ENCODE data around the gene PLD1. TPM values are rescaled to one million over a fixed set of nuclear protein-coding genes. Genes with fewer than 3 reads are reported as not detected.
"Not testable (repeated sequence)": the region's sequence is repeated elsewhere in the genome, so short reads cannot be mapped to it uniquely, and the experiment has no call there.

PLD1 gene
- total RNA-seq, 1 donor from 2014 or later, result 43.7 TPM

DNA sequence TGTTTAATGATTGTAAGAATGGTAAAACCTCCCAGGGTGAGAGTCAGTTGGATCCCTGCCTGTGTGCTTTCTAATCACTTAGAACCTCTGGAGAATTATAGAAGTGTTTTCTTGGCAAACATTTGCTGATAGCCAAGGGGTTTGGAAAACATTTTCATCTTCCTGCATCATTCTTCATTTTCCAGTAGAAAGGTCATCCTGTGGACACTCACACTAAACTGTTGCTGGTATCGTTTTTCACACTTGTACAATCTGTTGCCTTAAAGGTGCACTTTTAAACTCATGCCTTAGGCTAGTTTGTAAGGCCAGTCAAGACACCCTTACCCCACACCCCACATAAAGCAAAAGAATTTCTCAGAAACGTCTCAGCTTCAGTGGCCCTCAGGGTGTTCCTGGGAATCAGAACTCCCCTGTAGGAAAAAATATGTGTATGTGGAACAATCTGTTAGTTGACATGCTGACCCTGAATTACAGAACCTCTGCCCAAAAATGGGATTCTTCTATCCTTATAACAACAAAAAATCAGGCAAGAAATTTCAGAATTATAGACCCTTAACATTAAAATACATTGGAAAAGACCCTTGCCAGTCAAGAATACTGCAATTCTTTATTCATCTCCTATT lies 5.8 kb upstream of the PLD1 start:
- DNase-seq (ENCODE audit: low spot score), result no peak

DNA sequence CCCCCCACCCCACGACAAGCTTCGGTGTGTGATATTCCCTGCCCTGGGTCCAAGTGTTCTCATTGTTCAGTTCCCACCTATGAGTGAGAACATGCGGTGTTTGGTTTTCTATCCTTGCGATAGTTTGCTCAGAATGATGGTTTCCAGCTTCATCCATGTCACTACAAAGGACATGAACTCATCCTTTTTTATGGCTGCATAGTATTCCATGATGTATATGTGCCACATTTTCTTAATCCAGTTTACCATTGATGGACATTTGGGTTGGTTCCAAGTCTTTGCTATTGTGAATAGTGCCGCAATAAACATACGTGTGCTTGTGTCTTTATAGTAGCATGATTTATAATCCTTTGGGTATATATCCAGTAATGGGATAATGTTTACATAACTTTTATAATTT lies 4.4 kb upstream of the PLD1 start:
- DNase-seq (ENCODE audit: low spot score), result not testable (repeated sequence)

DNA sequence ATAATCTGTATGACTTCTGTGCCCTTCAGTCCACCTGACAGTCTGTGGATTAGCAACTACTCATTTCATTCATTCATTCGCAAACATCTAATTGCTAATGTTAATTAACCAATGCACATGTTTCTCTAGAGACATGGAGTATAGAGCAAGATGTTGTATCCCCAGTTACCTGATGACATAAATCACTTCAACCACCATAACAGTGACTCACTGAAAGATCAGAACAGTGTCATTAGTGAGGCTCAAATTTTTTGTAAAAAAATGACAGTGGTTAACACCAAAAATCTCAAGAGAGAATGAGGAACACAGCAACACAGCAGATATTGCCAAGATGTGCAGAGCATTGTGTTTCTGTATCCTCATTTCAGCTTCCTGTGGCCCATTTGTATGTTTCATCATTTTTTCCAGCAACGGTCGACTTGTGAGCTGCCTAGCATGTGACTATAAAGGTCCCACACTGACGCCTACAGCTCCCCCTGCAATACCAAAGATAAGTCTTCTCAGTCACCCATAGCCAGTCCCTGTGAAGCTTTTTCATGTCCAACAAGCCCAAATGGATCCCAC lies 3.7 kb upstream of the PLD1 start:
- no peak for DNase-seq (ENCODE audit: low spot score)

DNA sequence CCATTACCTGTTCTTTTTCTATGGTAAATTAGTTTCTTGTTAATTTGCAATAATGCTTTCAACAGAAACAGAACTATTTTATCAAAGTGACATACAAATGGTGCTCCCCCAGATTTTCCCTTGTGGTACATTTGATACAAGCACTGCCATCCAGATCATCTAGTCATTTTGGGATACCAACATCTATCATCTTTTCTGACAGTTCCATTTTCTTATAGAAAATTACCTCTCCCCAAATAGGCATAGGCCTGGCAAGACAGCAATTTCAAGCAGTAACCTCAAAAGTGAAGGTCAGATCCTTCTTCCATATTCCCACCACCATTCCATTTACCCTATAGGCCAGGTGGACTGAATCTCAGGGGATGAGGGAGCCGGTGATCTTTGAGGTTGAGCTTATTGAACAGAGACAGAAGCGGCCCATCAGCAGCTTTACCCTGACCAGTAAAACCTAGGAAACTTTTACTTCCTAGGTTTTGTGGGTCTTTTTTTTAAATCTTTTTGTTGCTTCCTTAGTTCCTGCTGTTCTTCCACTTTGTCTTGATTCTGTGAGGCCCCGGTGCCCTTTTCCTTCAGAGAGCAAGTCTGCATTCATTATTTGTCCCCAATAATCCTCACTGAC lies 3.1 kb upstream of the PLD1 start:
- DNase-seq (ENCODE audit: low spot score), result no peak

DNA sequence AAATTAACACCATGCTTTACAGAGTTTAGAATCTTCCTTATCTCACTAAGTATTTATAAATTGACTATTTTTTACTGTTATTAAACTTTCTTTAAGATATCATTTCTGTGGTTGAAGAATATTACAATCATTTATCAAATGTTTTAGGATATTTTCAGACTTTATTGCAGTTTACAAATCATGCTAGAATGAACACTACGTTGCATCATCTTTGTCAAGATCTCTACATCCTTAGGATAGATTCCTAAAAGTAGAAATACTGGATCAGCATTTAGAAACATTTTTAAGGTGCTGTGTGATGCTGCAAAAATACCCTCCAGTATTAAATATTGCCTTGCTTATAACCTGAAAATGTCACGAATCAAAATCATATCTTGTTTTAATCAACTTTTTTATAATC lies 2.5 kb upstream of the PLD1 start:
- no peak for DNase-seq (ENCODE audit: low spot score)

DNA sequence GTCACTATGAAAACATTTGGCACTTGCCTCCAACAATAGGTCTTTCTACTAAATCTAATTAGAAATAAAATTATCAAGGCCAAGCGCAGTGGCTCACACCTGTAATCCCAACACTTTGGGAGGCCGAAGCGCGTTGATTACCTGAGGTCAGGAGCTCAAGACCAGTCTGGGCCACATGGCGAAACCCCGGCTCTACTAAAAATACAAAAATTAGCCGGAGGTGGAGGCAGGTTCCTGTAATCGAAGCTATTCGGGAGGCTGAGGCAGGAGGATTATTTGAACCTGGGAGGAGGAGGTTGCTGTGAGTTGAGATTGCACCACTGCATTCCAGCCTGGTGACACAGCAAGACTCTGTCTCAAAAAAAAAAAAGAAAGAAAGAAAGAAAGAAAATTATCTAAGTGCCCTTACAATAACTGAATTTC lies 1.6 kb upstream of the PLD1 start:
- DNase-seq (ENCODE audit: low spot score), result no peak

DNA sequence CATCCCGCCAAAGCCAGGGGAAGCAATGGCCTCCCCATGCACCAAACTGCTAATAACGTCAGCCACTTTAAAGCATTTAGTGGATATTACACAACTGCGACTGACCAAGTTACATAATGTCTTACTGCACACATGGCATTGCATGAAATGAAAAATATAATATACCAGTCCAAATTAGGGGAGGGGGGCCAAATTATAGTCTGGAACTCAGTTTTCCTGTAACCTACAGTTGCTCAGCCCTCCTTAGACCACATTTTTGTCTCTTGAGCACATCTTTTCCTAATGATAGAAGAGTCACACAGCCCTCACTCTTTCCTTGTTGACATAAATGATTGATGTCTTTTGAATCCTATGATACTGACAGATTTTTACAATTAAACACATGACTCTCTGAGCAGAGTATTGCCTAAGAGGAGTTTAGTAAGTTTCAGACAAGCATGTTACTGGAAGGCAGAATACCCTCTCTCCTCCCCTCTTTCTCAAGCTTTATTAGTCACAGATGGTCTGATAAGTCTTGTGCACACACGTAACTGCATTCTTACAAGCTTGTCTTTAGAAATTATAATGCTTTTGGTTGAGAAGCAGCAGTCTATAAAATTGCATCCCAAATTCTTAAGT lies 1.1 kb upstream of the PLD1 start:
- no peak for DNase-seq (ENCODE audit: low spot score)

DNA sequence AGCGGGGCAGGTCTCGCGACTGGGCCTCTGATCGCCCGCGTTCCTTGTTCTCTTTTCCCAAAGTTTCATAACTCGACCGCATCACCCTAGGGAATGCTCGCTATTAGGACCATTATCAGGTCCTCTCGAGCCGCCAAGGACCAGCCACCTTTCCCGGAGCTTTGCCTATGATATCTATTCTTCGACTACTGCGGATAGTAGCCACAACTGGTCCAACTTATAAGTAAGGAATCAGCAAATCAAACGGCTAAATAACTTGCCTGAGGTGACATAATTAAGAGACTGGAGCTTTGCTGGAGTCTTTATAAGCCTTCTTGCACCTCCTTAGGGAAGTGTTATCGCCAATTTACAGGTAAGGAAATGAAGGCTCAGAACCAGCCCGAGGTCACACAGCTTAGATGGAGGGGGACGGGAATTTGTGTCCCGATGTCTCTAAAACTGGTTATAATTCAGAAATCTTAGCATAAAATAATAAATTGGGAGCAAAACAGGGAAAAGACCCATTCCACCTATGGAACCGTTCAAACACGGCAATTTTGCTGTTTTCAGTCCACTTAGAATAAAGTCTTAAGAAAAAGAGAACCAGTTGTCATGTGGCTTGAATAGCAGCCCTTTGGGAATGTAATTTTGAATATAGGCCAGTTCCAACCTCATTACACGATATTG lies 479 bp upstream of the PLD1 start:
- DNase-seq (ENCODE audit: low spot score), result no peak

DNA sequence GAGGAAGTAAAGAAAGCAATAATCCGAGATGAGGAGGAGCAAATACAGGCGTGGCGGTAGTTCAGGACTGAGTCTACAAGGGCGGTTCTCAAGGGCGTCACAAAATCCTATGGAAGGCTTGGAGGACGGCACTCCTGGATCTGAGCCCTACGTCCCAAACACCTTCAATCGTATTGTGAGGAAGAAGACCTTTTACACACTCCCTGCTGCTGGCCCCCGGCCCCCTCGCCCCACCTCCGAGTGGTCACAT lies 747 bp downstream of the PLD1 start:
- no peak for DNase-seq (ENCODE audit: low spot score)

DNA sequence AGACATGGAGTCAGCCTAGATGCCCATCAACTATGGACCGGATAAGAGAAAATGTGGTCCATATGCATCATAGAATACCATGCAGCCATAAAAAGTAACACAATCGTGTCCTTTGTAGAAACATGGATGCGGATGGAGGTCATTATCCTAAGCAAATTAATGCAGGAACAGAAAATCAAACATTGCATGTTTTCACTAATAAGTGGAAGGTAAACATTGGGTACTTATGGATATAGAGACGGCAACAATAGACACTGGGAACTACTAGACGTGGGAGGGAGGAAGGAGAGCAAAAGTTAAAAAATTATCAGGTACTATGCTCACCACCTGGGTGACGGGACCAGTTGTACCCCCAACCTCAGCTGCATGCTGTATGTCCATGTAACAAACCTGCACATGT lies 2.5 kb downstream of the PLD1 start:
- no peak for DNase-seq (ENCODE audit: low spot score)

DNA sequence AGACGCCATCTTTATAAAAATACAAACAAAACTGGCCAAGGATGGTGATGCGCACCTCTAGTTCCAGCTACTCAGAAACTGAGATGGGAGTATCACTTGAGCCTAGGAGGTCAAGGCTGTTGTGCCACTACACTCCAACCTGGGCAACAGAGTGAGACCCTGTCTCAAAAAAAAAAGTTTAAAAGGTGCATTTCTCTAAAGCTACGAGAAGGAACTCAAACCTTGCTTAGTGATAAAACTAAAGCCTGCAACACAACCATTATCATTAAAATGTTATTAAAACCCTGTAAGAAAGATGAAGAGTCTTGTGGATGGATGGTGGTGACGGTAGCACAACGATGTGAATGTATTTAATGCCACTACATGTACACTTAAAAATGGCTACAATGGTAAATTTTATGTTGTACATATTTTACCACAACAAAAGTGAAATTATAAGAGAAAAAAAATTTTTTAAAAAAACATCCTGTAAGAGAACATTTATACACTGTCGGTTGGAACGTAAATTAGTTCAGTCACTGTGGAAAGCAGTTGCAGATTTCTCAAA lies 3.1 kb downstream of the PLD1 start:
- no peak for DNase-seq (ENCODE audit: low spot score)

DNA sequence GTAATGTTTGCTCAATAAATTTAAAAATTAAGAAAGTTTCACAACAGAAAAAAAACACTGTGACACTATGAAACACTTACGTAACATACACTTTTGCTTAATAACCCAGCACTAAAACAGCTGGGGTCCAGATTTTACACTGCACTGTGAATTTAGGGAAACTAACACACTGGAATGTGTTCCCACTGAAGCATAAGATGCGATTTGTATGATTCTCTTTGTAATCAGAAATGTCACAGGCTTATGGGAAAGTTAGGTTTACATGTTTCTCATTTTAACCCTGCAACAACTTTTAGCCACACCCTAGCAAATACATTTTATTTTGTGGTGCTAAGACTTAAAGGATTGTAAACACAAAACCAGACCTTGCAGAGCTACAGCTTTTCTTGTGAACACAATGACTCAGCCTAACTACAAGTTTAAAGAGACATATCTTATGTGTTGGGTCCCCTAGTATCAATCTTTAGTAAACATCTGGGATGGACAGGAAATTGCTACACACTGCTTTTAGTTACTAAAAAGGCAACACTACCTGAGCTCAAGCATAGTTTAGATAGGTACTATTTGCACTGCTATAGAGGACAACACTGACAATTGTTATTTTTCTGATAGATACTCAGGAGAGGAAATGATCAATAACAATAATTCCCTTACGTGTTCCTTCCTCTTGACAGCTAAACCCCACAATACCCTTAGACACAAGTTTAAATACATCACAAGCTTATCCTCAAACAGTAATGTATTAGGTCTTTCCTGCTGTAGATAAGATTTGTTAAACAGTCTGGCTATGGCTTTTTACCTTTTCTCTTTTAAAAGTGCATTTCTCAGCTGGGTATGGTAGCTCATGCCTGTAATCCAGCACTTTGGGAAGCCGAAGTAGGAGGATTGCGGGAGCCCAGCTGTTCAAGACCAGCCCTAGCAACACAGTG lies 3.8 kb downstream of the PLD1 start:
- DNase-seq (ENCODE audit: low spot score), result no peak

DNA sequence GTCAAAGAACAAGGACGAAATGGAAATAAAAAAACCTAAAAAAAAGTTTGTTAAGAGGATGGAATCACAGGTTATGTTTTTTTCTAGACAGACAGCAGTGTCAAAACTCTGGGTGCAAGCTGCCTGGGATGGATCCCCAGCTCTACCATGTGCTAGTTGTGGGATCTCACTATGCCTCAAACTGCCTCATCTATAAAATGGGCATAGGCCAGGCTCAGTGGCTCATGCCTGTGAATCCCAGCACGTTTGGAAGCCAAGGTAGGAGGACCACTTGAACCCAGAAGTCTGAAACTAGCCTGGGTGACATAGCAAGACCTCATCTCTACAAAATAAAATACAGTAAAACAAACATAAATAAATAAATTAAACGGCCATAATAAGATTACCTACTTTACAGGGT lies 4.6 kb downstream of the PLD1 start:
- no peak for DNase-seq (ENCODE audit: low spot score)

DNA sequence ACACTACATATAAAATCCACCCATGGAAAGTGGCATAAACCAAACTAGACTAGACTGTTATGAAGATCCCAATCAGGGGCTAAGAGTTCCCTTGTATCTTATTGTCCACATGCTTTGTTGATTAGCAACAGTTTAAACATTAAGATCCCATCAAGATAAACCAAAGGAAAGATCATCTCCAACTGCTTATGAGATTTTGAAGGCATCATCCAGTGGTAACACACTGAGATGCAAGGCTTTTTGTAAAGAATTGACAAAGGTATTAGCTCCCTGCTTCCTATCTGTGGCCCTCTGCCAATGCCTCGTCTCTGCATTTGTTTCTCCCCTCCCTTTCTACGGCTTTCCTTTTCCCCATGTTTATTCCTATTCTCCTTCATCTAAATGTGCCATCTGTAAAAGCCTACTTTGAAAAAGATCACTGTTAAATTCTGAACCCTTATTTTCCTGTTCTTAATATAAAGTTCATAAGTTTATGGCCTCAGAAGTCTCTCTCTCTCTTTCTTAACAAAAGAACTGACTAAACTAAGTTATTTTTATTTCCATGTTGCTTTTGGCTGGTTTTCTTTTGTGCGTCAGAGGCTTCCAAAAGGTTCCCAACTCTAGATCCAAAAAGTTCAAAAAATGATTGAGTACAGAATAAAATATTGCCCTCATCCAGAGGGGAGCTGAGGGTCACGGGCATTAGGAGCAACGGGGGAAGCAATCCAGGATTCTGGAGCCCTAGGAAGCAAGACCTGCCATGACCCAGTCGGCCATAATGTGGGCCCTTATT lies 5.5 kb downstream of the PLD1 start:
- no peak for DNase-seq (ENCODE audit: low spot score)

DNA sequence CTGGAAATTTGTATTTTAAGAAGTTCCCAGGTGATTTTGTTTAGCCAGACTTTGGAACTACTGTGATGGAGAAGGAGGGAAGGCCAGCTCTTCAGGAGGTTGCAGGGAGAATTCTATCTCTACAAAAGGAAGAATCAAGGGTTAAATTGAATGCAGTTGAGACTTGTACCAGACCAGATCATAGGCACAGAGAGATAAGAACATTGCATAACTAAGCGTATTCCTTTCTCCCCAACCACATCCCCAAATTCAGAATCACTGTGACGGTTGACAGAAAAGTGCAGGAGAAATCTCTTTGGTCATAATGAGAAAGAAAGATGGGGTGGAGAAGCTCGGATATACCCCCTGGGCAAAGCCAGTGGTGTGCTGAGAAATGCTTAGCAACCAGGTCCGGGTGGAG lies 7.2 kb downstream of the PLD1 start:
- DNase-seq (ENCODE audit: low spot score), result no peak

DNA sequence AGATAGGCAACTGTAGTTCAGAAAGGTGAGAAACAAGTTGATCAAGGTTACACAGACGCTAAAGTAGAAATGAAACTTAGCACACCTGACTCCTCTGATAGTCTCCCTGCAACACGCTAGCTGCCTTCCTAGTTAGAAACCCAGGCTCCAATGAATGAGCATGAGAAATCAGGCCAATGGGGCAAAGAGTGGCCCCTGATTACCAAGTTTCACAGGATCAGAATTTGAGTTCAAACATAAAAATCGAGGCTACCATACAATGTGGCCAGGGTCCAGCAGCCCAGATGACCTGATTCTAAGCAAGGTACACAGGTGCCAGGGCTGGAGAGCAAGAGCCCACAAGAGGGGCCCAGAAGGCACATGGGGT lies 7.7 kb downstream of the PLD1 start:
- DNase-seq (ENCODE audit: low spot score), result no peak

DNA sequence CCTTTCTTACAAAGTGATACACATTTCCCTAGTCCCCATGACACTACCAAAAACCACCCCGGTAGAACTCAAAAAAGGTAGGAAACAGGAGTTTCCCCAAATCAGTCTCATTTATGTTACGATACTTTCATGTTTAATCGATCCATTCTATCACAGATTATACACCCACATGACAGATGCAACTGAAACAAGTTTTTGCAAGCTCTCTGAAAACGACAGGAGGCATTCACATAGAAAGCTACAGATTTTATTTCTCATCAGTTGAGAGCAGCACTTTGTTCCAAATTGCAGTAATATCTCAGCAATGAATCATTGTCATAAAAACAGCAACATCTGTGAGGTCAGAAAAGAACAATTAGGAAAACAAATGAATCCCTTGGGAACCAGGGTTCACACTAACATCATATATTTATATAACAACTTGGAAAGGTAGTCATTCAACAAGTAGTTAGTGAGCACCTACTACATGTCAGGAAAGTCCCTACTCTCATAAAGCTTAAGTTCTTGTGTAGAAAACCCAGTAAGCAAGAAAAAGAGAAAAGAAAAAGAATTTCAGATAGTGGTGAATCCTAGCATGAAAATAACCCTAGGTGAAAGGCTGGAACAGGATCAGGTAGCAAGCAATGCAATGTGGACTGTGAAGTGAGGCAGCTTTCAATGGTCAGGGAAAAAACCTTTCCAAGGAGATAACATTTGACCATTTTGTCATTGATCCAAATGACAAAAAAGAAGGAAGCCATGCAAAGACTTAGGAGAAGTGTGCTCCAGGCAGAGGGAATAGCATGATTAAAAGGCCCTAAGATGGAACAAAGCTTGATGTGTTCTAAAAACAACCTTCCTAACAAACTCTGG lies 8.3 kb downstream of the PLD1 start:
- DNase-seq (ENCODE audit: low spot score), result no peak

DNA sequence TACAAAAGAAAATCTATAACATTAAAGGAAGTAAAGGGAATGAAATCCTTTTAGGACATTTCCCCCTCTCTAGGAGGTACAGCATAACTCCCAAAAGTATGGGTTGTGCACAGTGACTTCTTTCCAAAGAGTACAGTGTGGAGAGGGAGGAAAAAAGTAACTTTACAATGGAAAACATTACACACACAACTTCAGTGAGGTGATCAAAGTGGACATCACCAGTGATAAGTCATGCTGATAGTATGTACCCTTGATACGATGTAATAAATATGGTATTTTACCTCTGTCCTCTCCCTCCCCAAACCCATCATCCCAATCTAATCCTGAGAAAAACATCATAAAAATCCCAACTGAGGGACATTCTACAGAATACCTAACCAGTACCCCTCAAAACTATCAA lies 10.8 kb downstream of the PLD1 start:
- DNase-seq (ENCODE audit: low spot score), result no peak

DNA sequence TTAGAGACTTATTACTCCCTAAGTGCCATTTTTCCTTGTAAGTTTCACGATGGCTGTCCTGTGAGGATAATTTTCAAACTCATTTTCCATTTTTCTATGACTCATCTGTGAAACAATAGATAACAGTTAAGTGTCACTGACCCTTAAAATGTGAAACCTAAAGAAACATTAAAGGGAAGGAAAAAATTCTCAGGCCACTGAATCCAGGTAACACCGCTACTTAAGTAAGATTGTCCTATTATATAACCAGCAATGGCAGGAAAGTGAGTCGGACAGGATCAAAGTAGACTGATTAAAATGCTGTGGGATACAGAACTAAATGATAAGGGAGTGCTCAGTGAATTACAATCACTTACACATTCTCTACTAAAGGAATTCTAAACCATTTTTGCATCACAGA lies 12.4 kb downstream of the PLD1 start:
- DNase-seq (ENCODE audit: low spot score), result no peak

DNA sequence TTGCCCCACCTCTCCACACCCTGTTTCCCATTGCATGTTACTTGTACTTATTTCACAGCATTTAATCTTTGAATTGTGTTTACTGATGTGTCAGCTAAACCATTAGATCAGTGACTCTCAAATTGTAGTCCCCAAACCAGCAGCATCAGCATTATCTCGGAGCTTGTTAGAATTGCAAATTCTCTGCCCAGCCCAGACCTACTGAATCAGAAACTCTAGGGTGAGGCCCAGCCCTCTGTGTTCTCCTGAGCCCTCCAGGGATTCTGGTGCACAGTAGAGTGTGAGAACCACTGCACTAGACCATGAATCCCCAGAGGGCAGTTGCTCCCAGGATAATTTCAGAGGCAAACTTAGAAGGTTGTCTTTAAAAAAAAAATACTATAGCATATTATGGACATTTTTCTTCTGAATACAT lies 13.0 kb downstream of the PLD1 start:
- DNase-seq (ENCODE audit: low spot score), result no peak
